Measurements from ENCODE around the gene SOX8.

SOX8 gene

DNA sequence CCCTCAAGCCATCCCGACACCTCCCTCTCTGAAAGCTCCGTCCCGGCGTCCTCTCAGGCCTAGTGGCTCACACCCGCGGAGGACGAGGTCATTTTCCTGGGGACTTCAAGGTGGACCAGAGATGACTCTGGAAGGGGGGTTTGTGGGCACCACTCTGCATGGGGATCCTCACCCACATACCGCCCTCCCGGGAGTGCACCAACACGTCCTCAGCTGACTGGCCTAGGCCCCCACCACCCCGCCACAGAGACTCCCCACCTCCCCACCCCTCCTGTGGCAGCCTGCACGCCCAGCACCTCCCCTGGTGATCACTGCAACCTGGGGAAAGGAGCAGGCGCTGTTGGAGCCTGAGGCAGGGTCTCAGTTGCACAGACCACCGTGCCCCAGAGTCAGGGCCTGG lies 2.4 kb upstream of the SOX8 start:
- Histone ChIP-seq H3K4me1 (ENCODE audit: control insufficient read depth, insufficient read depth, low read length) (peaks cover 5% of the 10 kb centered on the region; the same call in 1 of the 2 replicates), H3K27me3 (ENCODE audit: control insufficient read depth, insufficient read depth, low read length) (peaks cover 16% of the 10 kb centered on the region; the same call in 1 of the 2 replicates), H3K36me3 (ENCODE audit: control insufficient read depth, insufficient read depth, low read length) (no peaks in the 10 kb centered on the region; the same call in 1 of the 2 replicates), H3K9me3 (ENCODE audit: control insufficient read depth, insufficient read depth, low read length) (no peaks in the 10 kb centered on the region), H3K27ac (ENCODE audit: low read length) (no peak overlapping the region), H3K4me3 (ENCODE audit: low read length) (no peak overlapping the region)
- no peak for DNase-seq (ENCODE audit: low read depth, low spot score)
- WGBS (ENCODE audit: insufficient coverage, insufficient read length), result no CpG with 5 or more reads among the region's 14 CpGs

DNA sequence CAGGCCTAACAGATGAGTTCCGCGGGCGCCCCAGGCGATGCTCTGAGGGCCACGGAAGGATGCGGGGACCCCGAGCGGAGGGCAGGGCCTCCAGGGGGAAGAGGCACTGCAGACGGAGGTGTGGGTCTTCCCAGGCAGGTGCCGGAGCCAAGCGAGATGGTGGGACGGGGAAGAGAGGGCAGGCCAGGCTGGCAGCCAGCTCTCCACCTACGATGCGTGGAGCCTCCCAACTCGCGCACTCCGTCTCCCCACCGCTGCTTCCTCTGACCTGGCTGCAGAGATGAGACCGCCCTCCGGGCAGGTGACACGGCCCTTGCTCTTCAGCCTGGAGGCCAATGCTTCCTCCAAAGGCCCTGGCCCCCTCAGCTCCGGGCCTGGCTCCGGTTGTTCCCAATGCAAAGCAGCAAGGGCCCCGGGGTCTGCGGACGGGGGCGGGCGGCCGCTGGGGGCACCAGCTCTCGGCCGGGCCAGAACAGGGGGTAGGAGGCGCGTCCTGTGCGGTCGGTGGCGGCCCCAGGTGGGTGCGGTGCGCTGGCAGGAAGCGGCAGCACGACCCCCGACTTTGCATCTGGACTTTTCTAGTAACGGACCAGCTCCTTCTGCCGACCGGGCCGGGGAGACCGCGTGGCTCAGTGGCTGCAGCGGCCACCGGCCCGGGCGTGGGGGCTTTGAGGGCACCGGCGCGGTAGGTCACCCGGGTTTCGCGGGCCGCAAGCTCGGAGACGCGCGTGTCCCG lies 1.5 kb upstream of the SOX8 start:
- no CpG with 5 or more reads among the region's 63 CpGs for WGBS (ENCODE audit: insufficient coverage, insufficient read length)
- DNase-seq (ENCODE audit: low read depth, low spot score), result no peak
- no peak overlapping the region for H3K27ac ChIP-seq (ENCODE audit: low read length)
- H3K36me3 ChIP-seq (ENCODE audit: control insufficient read depth, insufficient read depth, low read length), result no peaks in the 10 kb centered on the region; the same call in 1 of the 2 replicates
- no peaks in the 10 kb centered on the region for H3K9me3 ChIP-seq (ENCODE audit: control insufficient read depth, insufficient read depth, low read length)
- peak overlapping the region; percentile 48; the same call in 1 of the 2 replicates for H3K4me3 ChIP-seq (ENCODE audit: low read length)
- H3K27me3 ChIP-seq (ENCODE audit: control insufficient read depth, insufficient read depth, low read length), result peaks cover 16% of the 10 kb centered on the region; the same call in 1 of the 2 replicates
- H3K4me1 ChIP-seq (ENCODE audit: control insufficient read depth, insufficient read depth, low read length), result peaks cover 5% of the 10 kb centered on the region; the same call in 1 of the 2 replicates

DNA sequence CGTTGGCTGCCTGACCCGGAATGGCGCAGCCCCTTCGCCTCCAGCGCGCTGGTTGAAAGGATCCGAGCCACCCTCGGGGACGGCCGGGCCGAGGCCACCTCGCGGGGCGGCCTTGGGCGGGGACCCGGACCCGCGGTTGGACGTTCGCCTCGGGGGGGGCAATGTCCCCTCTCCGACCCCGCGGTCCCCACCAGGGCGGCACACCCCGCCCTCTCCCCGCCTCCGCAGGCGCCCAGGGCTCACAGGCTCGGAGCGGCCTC lies 1.0 kb upstream of the SOX8 start:
- peaks cover 5% of the 10 kb centered on the region; the same call in 1 of the 2 replicates for H3K4me1 ChIP-seq (ENCODE audit: control insufficient read depth, insufficient read depth, low read length)
- H3K27ac ChIP-seq (ENCODE audit: low read length), result no peak overlapping the region
- H3K36me3 ChIP-seq (ENCODE audit: control insufficient read depth, insufficient read depth, low read length), result no peaks in the 10 kb centered on the region; the same call in 1 of the 2 replicates
- WGBS (ENCODE audit: insufficient coverage, insufficient read length), result no CpG with 5 or more reads among the region's 31 CpGs
- DNase-seq (ENCODE audit: low read depth, low spot score), result no peak
- H3K4me3 ChIP-seq (ENCODE audit: low read length), result peak overlapping the region; percentile 48; the same call in 1 of the 2 replicates
- H3K9me3 ChIP-seq (ENCODE audit: control insufficient read depth, insufficient read depth, low read length), result no peaks in the 10 kb centered on the region
- H3K27me3 ChIP-seq (ENCODE audit: control insufficient read depth, insufficient read depth, low read length), result peaks cover 16% of the 10 kb centered on the region; the same call in 1 of the 2 replicates

DNA sequence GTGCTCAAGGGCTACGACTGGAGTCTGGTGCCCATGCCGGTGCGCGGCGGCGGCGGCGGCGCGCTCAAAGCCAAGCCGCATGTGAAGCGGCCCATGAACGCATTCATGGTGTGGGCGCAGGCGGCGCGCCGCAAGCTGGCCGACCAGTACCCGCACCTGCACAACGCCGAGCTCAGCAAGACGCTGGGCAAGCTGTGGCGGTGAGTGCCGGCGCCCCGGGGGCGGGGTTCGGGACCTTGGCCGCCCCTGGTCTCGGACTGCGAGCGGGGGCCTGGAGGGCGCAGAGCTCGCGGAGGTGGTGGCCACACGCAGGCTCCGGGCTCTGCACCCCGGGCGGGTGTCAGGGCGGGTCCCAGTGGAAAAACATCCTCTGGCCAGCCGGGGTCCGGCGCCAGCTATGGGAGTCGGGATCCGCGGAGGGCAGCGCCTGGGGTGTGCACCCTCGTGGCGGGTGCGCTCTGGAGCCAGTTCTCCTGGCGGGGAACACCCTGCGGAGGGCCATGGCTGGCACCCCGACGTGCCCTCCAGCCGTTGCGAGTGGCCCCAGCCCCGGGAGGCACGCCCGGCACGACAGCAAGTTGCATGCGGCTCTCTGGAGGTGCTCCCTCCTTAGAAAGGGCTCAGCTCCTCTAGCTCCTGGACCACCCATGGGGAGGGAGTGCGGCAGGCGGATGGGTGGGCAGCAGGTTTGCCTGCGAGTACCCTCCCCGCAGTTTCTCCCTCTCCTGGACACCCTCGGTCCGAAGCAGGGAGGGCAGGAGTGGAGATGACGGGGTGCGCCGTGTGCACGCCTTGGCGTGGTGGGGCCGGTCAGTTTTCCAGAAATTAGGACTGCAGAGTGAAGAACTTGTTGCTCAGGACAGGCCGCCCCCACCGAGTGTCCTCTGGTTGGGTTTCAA lies 824 bp downstream of the SOX8 start:
- no peak for DNase-seq (ENCODE audit: low read depth, low spot score)
- Histone ChIP-seq H3K27me3 (ENCODE audit: control insufficient read depth, insufficient read depth, low read length) (peaks cover 16% of the 10 kb centered on the region; the same call in 1 of the 2 replicates), H3K4me3 (ENCODE audit: low read length) (peak overlapping the region; percentile 48; the same call in 1 of the 2 replicates), H3K36me3 (ENCODE audit: control insufficient read depth, insufficient read depth, low read length) (no peaks in the 10 kb centered on the region; the same call in 1 of the 2 replicates), H3K27ac (ENCODE audit: low read length) (no peak overlapping the region), H3K4me1 (ENCODE audit: control insufficient read depth, insufficient read depth, low read length) (peaks cover 5% of the 10 kb centered on the region; the same call in 1 of the 2 replicates), H3K9me3 (ENCODE audit: control insufficient read depth, insufficient read depth, low read length) (no peaks in the 10 kb centered on the region)
- WGBS (ENCODE audit: insufficient coverage, insufficient read length), result no CpG with 5 or more reads among the region's 76 CpGs

DNA sequence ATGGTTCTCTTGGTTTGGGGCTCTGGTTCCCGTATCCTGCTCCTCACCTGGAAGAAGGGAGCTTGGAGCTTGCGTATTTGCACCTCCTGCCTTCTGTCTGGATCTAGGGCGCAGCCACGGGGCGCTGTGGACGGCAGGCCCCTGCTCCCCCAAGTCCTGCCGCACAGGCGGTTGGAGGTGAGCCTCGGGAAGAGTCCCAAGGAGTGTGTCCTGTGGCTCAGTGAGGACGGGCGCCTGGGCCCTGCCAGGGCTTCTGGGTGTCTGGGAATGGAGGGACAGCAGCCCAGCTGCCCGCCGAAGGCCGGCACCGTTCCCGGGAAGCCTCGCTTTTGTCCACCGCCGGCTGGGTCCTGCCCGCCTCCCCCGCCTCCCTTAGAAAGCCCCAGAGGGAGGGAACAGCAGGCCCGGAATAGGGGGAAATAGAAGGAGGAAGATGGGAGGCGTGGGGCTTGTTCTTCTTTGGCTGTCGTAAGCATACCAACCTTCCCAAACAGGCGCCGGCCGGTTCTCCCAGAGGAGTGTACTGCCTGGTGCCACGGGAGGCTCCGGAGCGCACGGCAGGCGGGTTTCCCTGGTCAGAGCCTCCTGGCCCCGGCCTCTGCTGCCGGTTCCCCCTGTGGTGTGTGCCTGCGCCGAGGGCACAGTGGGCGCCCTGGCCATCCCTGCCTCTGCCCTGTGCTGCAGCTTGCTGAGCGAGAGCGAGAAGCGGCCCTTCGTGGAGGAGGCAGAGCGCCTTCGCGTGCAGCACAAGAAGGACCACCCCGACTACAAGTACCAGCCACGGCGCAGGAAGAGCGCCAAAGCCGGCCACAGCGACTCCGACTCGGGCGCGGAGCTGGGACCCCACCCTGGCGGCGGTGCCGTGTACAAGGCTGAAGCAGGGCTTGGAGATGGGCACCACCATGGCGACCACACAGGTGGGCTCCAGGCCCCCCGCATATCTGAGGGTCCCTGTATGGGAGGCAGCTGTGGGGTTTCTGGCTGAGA lies 1.8 kb downstream of the SOX8 start:
- Histone ChIP-seq H3K27me3 (ENCODE audit: control insufficient read depth, insufficient read depth, low read length) (peaks cover 16% of the 10 kb centered on the region; the same call in 1 of the 2 replicates), H3K4me3 (ENCODE audit: low read length) (no peak overlapping the region), H3K9me3 (ENCODE audit: control insufficient read depth, insufficient read depth, low read length) (no peaks in the 10 kb centered on the region), H3K36me3 (ENCODE audit: control insufficient read depth, insufficient read depth, low read length) (no peaks in the 10 kb centered on the region; the same call in 1 of the 2 replicates), H3K27ac (ENCODE audit: low read length) (no peak overlapping the region), H3K4me1 (ENCODE audit: control insufficient read depth, insufficient read depth, low read length) (peaks cover 5% of the 10 kb centered on the region; the same call in 1 of the 2 replicates)
- WGBS (ENCODE audit: insufficient coverage, insufficient read length), result no CpG with 5 or more reads among the region's 59 CpGs
- DNase-seq (ENCODE audit: low read depth, low spot score), result no peak

DNA sequence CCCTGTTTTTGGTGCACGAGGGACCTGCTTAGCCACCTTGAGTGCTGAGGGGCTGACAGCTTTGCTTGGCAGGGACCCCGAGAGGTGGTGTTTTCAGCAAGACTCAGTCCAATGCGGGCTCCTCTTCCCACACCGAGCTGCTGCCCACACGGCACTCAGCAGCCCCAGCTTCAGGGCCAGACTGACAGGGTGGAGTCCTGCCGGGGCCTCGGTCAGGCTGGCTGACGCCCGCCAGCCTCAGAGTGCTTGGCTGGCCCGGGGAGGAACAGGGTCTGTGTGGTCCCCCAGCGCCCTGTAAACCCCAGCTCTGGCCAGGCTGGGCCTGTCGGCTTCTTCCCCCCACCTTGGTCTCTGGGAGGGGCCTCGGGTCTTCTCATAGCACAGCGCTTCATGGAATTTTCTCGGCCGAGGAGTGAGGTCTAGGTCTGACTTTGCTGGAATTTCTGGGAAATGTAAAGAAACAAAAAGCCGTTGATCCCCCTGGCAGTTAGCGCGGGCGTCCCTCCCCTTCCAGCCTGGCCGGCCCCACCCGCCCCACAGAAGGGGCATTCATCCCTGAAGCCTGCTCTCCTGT lies 2.6 kb downstream of the SOX8 start:
- Histone ChIP-seq H3K36me3 (ENCODE audit: control insufficient read depth, insufficient read depth, low read length) (no peaks in the 10 kb centered on the region; the same call in 1 of the 2 replicates), H3K4me1 (ENCODE audit: control insufficient read depth, insufficient read depth, low read length) (peaks cover 7% of the 10 kb centered on the region; the same call in 1 of the 2 replicates), H3K27me3 (ENCODE audit: control insufficient read depth, insufficient read depth, low read length) (peaks cover 16% of the 10 kb centered on the region; the same call in 1 of the 2 replicates), H3K27ac (ENCODE audit: low read length) (no peak overlapping the region), H3K9me3 (ENCODE audit: control insufficient read depth, insufficient read depth, low read length) (no peaks in the 10 kb centered on the region), H3K4me3 (ENCODE audit: low read length) (no peak overlapping the region)
- WGBS (ENCODE audit: insufficient coverage, insufficient read length), result no CpG with 5 or more reads among the region's 22 CpGs
- no peak for DNase-seq (ENCODE audit: low read depth, low spot score)

DNA sequence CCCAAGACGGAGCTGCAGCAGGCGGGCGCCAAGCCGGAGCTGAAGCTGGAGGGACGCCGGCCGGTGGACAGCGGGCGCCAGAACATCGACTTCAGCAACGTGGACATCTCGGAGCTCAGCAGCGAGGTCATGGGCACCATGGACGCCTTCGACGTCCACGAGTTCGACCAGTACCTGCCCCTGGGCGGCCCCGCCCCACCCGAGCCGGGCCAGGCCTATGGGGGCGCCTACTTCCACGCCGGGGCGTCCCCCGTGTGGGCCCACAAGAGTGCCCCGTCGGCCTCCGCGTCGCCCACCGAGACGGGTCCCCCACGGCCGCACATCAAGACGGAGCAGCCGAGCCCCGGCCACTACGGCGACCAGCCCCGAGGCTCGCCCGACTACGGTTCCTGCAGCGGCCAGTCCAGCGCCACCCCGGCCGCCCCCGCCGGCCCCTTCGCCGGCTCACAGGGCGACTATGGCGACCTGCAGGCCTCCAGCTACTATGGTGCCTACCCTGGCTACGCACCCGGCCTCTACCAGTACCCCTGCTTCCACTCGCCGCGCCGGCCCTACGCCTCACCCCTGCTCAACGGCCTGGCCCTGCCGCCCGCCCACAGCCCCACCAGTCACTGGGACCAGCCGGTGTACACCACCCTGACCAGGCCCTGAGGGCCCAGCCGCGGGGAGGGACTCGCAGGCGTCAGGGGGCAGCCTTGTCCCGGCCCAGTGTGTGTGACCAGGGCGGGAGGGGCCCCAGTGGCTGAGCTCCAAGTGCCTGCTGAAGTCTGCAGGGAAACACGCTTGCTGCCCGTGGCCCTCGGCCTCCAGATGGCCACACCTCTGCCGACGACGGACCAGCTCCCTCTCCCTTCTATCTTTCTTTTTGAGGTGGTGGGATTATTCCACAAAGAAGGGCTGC lies 3.4 kb downstream of the SOX8 start:
- WGBS (ENCODE audit: insufficient coverage, insufficient read length), result no CpG with 5 or more reads among the region's 78 CpGs
- Histone ChIP-seq H3K27me3 (ENCODE audit: control insufficient read depth, insufficient read depth, low read length) (peaks cover 9% of the 10 kb centered on the region; the same call in 1 of the 2 replicates), H3K4me1 (ENCODE audit: control insufficient read depth, insufficient read depth, low read length) (peaks cover 4% of the 10 kb centered on the region; the same call in 1 of the 2 replicates)

DNA sequence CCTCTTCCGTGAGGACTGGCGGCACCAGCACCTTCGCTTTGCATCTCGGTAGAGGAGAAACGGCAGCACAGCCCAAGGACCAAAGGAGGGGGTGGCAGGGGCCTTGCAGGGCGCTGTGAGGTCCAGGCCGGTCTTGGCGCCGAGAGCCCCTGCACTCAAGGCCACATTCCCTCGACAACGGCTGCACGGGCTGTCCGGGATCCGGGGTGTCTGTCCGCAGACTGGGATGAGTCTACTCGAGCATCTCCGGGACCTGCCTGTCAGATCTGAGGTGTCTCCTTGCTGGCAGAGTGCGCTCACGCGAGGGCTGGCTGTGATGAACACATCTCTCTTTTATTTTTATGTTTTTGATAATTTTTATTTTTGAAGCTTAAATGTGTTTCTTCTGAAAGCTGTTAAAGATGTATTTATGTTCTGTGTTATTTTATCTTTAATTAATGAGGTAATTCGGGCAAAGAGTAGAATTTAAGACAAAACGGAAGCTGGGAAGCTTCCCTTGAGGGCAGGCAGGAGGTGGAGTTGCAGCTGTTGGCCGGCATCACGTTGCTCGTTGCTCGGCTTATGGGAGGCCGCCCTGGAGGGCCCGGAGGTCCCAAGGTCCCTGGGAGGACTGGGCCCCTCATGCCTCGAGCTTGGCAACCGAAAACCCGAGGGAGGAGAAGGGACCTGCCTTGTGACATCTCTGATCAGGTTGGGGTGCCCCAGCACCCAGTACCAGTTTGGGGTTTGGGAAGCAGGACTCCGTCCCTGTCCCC lies 4.3 kb downstream of the SOX8 start:
- Histone ChIP-seq H3K27me3 (ENCODE audit: control insufficient read depth, insufficient read depth, low read length) (peaks cover 9% of the 10 kb centered on the region; the same call in 1 of the 2 replicates), H3K9me3 (ENCODE audit: control insufficient read depth, insufficient read depth, low read length) (no peaks in the 10 kb centered on the region), H3K4me3 (ENCODE audit: low read length) (no peak overlapping the region), H3K4me1 (ENCODE audit: control insufficient read depth, insufficient read depth, low read length) (peaks cover 4% of the 10 kb centered on the region; the same call in 1 of the 2 replicates), H3K36me3 (ENCODE audit: control insufficient read depth, insufficient read depth, low read length) (no peaks in the 10 kb centered on the region; the same call in 1 of the 2 replicates), H3K27ac (ENCODE audit: low read length) (no peak overlapping the region)
- DNase-seq (ENCODE audit: low read depth, low spot score), result no peak
- WGBS (ENCODE audit: insufficient coverage, insufficient read length), result no CpG with 5 or more reads among the region's 32 CpGs

More for the DNA sequence above, 3.4 kb downstream of the SOX8 start:
- Histone ChIP-seq H3K9me3 (ENCODE audit: control insufficient read depth, insufficient read depth, low read length) (no peaks in the 10 kb centered on the region), H3K36me3 (ENCODE audit: control insufficient read depth, insufficient read depth, low read length) (no peaks in the 10 kb centered on the region; the same call in 1 of the 2 replicates), H3K27ac (ENCODE audit: low read length) (no peak overlapping the region), H3K4me3 (ENCODE audit: low read length) (no peak overlapping the region)
- DNase-seq (ENCODE audit: low read depth, low spot score), result no peak
